Small intestine (tissue), 16 donors: ENCODE measurements around the gene NOBOX. TPM values are rescaled to one million over a fixed set of nuclear protein-coding genes. Genes with fewer than 3 reads are reported as not detected.

Source experiments
- DNase-seq, 2 donors: peaks; one replicate each; pipeline versions ENCODE4 v3.0.0 to v3.0.0-alpha.2; 2013
- FAIRE-seq: peaks from 2 replicates; lab custom pipeline; 2012; peaks lifted over from hg19 to GRCh38; lab: Jason Lieb, UNC
- H3K27ac ChIP-seq, 3 donors: one replicate each; pipeline ENCODE4 v1.5.1; 2013; ENCODE audit warnings: low read length in 2 of 3, mild to moderate bottlenecking in 2 of 3, control low read depth in 1 of 3, inconsistent platforms in 1 of 3, low read depth in 1 of 3, moderate library complexity in 1 of 3
- H3K27me3 ChIP-seq, 3 donors: one replicate each; pipeline ENCODE4 v1.6.1; 2013; ENCODE audit warnings: low read length in 3 of 3, inconsistent platforms in 1 of 3; ENCODE audit not compliant: control insufficient read depth in 3 of 3, insufficient read depth in 3 of 3
- H3K36me3 ChIP-seq, 3 donors: one replicate each; pipeline ENCODE4 v1.6.1; 2013; ENCODE audit warnings: low read length in 3 of 3, inconsistent platforms in 1 of 3, low read depth in 1 of 3, mild to moderate bottlenecking in 1 of 3, moderate library complexity in 1 of 3; ENCODE audit not compliant: control insufficient read depth in 3 of 3, insufficient read depth in 2 of 3
- H3K4me1 ChIP-seq, 3 donors: one replicate each; pipeline ENCODE4 v1.6.1; 2013; ENCODE audit warnings: low read length in 2 of 3, inconsistent platforms in 1 of 3, low read depth in 1 of 3, mild to moderate bottlenecking in 1 of 3, moderate library complexity in 1 of 3; ENCODE audit not compliant: control insufficient read depth in 3 of 3, insufficient read depth in 2 of 3
- H3K4me3 ChIP-seq, 3 donors: one replicate each; pipeline ENCODE4 v1.5.1; 2013; ENCODE audit warnings: low read length in 3 of 3, control low read depth in 1 of 3, inconsistent platforms in 1 of 3, low read depth in 1 of 3, mild to moderate bottlenecking in 1 of 3, moderate library complexity in 1 of 3
- H3K9me3 ChIP-seq, 2 donors: one replicate each; pipeline ENCODE4 v1.6.1; 2013; ENCODE audit warnings: low read depth in 1 of 2, low read length in 1 of 2; ENCODE audit not compliant: control insufficient read depth in 2 of 2, insufficient read depth in 1 of 2
- WGBS, 3 donors: extraction: QIAGEN DNeasy Blood & Tissue Kit; methylation state at CpG; one replicate each; pipeline ENCODE4 v1.1.7; 2013; 5-methylcytosine and 5-hydroxymethylcytosine counted together
- long read RNA-seq, 10 donors: transcript quantifications; one replicate each; lab custom pipeline, GENCODE V29; 2026
- polyA plus RNA-seq, 4 donors: library from polyadenylated mRNA; stranded (reverse) in 3 of 4; unstranded in 1 of 4; fragments of 200-250 nt in 3 of 4; fragments of 120-200 nt in 1 of 4; gene quantifications; one replicate each; pipeline versions ENCODE4 v1.2.1 to v1.2.3, GENCODE V29; 2013
- donor health status: healthy with polysubstance abuse.
- donor health status: control.
- donor health status: control.
- donor health status: Bipolar disorder and iron deficiency.
- donor health status: healthy.

Gene NOBOX
- polyA plus RNA-seq = under 1 TPM in 1 of 4 donors, not detected in 3; 0.03 TPM
- long read RNA-seq, donor 1 = 0 reads
- long read RNA-seq, donor 2 = 0 reads
- long read RNA-seq, donor 3 = 0 reads
- long read RNA-seq, donor 4 = 0 reads
- long read RNA-seq, donor 5 = 0 reads
- long read RNA-seq, donor 6 = 0 reads
- long read RNA-seq, donor 7 = 0 reads
- long read RNA-seq, donor 8 = 0 reads
- long read RNA-seq, donor 9 = 0 reads
- long read RNA-seq, donor 10 = 0 reads

- no peak for FAIRE-seq
- no peak for DNase-seq
- Histone ChIP-seq H3K4me3 (no peak within 1 kb of the TSS), H3K27me3 (peaks cover 0 to 4% (median 0%) of the 10 kb centered on the region in 3 donors), H3K9me3 (no peaks in the 10 kb centered on the region), H3K27ac (no peak within 1 kb of the TSS), H3K36me3 (no peaks in the 10 kb centered on the region), H3K4me1 (no peaks in the 10 kb centered on the region)
- WGBS, 3 donors = 79 to 94% (median 89%) methylated on average over 30 to 39 of the region's 39 CpGs
Observed at GRCh38 chr7:144403649-144404061, at the start of gene NOBOX. NOBOX (minus strand) TSS chr7:144403693.

- WGBS, 3 donors = 32 to 74% (median 52%) methylated on average over 5 of the region's 5 CpGs
- no peaks in the 10 kb centered on the region for H3K9me3 ChIP-seq
- H3K36me3 ChIP-seq = no peaks in the 10 kb centered on the region
- H3K27ac ChIP-seq = no peak overlapping the region
- H3K4me3 ChIP-seq = no peak overlapping the region
- DNase-seq (peak in 1 of 2 donors; percentile 36), FAIRE-seq (no peak)
- no peaks in the 10 kb centered on the region for H3K27me3 ChIP-seq
- H3K4me1 ChIP-seq = no peaks in the 10 kb centered on the region
Observed at GRCh38 chr7:144452064-144452463, 48.6 kb upstream of the NOBOX start.

- H3K27ac ChIP-seq = no peak overlapping the region
- H3K9me3 ChIP-seq = no peaks in the 10 kb centered on the region
- no peak overlapping the region for H3K4me3 ChIP-seq
- 88 to 100% (median 100%) methylated on average over 1 of the region's 1 CpG for WGBS, 3 donors
- no peak for FAIRE-seq
- no peaks in the 10 kb centered on the region for H3K27me3 ChIP-seq
- H3K36me3 ChIP-seq = no peaks in the 10 kb centered on the region
- DNase-seq = no peak
- H3K4me1 ChIP-seq = no peaks in the 10 kb centered on the region
Observed at GRCh38 chr7:144445590-144445989, 42.1 kb upstream of the NOBOX start.

- Histone ChIP-seq H3K4me3 (no peak overlapping the region), H3K27me3 (no peaks in the 10 kb centered on the region), H3K27ac (no peak overlapping the region), H3K4me1 (no peaks in the 10 kb centered on the region), H3K9me3 (no peaks in the 10 kb centered on the region), H3K36me3 (no peaks in the 10 kb centered on the region)
- no peak for FAIRE-seq
- peak in 1 of 2 donors; percentile 4 for DNase-seq
- WGBS, 3 donors = 14 to 39% (median 22%) methylated on average over 5 of the region's 5 CpGs
Observed at GRCh38 chr7:144439717-144440205, 36.3 kb upstream of the NOBOX start.

- no peak overlapping the region for H3K27ac ChIP-seq
- WGBS, 3 donors = 84 to 89% (median 85%) methylated on average over 3 of the region's 3 CpGs
- no peaks in the 10 kb centered on the region for H3K4me1 ChIP-seq
- H3K9me3 ChIP-seq = no peaks in the 10 kb centered on the region
- no peaks in the 10 kb centered on the region for H3K27me3 ChIP-seq
- FAIRE-seq (no peak), DNase-seq (no peak)
- no peak overlapping the region for H3K4me3 ChIP-seq
- no peaks in the 10 kb centered on the region for H3K36me3 ChIP-seq
Observed at GRCh38 chr7:144438759-144439158, 35.3 kb upstream of the NOBOX start.

GRCh38 chr7:144437370-144438191, 34.1 kb upstream of the NOBOX start:
- Histone ChIP-seq H3K27ac (no peak overlapping the region), H3K36me3 (no peaks in the 10 kb centered on the region), H3K27me3 (no peaks in the 10 kb centered on the region), H3K4me1 (no peaks in the 10 kb centered on the region), H3K9me3 (no peaks in the 10 kb centered on the region), H3K4me3 (no peak overlapping the region)
- no peak for FAIRE-seq
- WGBS, 3 donors = 73 to 85% (median 75%) methylated on average over 4 of the region's 4 CpGs
- peak; percentile 62 to 77 for DNase-seq

- Histone ChIP-seq H3K36me3 (no peaks in the 10 kb centered on the region), H3K27me3 (no peaks in the 10 kb centered on the region), H3K4me3 (no peak overlapping the region), H3K27ac (no peak overlapping the region), H3K4me1 (no peaks in the 10 kb centered on the region), H3K9me3 (no peaks in the 10 kb centered on the region)
- 58 to 70% (median 58%) methylated on average over 9 of the region's 9 CpGs for WGBS, 3 donors
- FAIRE-seq (no peak), DNase-seq (no peak)
Observed at GRCh38 chr7:144436500-144436899, 33.0 kb upstream of the NOBOX start.

- Histone ChIP-seq H3K9me3 (peaks cover 0 to 27% of the 10 kb centered on the region in 2 donors), H3K4me1 (no peaks in the 10 kb centered on the region), H3K4me3 (no peak overlapping the region), H3K27me3 (no peaks in the 10 kb centered on the region), H3K27ac (no peak overlapping the region), H3K36me3 (no peaks in the 10 kb centered on the region)
- WGBS, 3 donors = 60 to 70% (median 65%) methylated on average over 2 of the region's 2 CpGs
- no peak for DNase-seq
- FAIRE-seq = no peak
Observed at GRCh38 chr7:144428431-144428830, 24.9 kb upstream of the NOBOX start.
